IPS DF 6.9 (cell line): ENCODE data around the gene PHC1.
"Not testable (repeated sequence)": the region's sequence is repeated elsewhere in the genome, so short reads cannot be mapped to it uniquely, and the experiment has no call there.

Source experiments
- DNase-seq: peaks from one replicate; pipeline ENCODE4 v3.0.0-alpha.2; 2013; ENCODE audit warnings: low read depth, low spot score
- H3K27ac ChIP-seq: one replicate; pipeline ENCODE4 v1.5.1; 2013; ENCODE audit warnings: low read length, control low read depth
- H3K27me3 ChIP-seq: 2 replicates; pipeline ENCODE4 v1.6.1; 2013; ENCODE audit warnings: mild to moderate bottlenecking, low read length; ENCODE audit not compliant: control insufficient read depth, insufficient read depth
- H3K36me3 ChIP-seq: 2 replicates; pipeline ENCODE4 v1.6.1; 2013; ENCODE audit warnings: low read length; ENCODE audit not compliant: control insufficient read depth, insufficient read depth
- H3K4me1 ChIP-seq: 2 replicates; pipeline ENCODE4 v1.6.1; 2013; ENCODE audit warnings: low read length; ENCODE audit not compliant: control insufficient read depth, insufficient read depth
- H3K4me3 ChIP-seq: 2 replicates; pipeline ENCODE4 v1.5.1; 2013; ENCODE audit warnings: mild to moderate bottlenecking, low read length
- H3K9me3 ChIP-seq: 2 replicates; pipeline ENCODE4 v1.6.1; 2013; ENCODE audit warnings: low read length, inconsistent platforms; ENCODE audit not compliant: control insufficient read depth, insufficient read depth
- WGBS: extraction: QIAGEN DNeasy Blood & Tissue Kit; methylation state at CpG from one replicate; pipeline ENCODE4 v1.1.7; 2013; ENCODE audit warnings: mixed read lengths, missing lambda C conversion rate; ENCODE audit not compliant: insufficient read length, insufficient coverage; 5-methylcytosine and 5-hydroxymethylcytosine counted together

PHC1 gene

DNA sequence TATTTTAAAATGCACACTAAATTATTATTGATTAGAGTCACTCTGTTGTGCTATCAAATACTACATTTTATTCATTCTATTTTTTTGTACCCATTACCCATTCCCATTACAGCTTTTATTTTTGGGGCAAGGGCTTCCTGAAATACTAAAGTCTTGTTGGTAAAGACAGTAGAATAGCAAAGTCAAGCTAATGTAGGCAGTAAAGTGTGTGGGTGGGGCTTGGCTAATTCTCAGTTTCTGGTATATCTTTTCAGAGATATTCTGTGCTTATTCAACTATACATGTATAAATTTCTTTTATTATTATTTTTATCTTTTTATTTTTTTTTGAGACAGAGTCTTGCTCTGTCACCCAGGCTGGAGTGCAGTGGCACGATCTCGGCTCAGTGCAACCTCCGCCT, 22.3 kb upstream of the PHC1 start:
- Histone ChIP-seq H3K4me1 (no peaks in the 10 kb centered on the region), H3K9me3 (no peaks in the 10 kb centered on the region), H3K36me3 (no peaks in the 10 kb centered on the region), H3K4me3 (no peak overlapping the region), H3K27ac (no peak overlapping the region), H3K27me3 (no peaks in the 10 kb centered on the region)
- no CpG with 5 or more reads among the region's 3 CpGs for WGBS
- DNase-seq = no peak

DNA sequence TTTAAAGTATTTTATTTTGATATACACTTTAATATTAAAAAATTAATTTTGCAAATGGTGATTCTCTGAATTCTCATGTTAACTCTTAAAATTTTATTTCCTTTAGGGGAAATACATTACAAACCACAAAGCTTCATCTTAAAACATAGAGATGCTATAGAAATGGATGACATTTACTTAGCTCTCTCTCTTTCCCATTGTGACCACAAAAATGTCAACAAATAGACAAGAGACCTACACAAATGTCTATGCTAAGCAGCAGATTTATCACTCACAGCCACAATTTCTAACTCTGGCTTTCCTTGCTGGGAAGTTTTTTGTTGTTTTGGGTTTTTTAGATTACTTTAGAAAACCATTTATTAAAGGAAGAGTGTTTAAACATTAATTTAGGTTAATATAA, 19.9 kb upstream of the PHC1 start:
- no peaks in the 10 kb centered on the region for H3K27me3 ChIP-seq
- no peak for DNase-seq
- H3K9me3 ChIP-seq = no peaks in the 10 kb centered on the region; the same call in 1 of the 2 replicates
- no peaks in the 10 kb centered on the region for H3K36me3 ChIP-seq
- H3K4me1 ChIP-seq = no peaks in the 10 kb centered on the region
- no peak overlapping the region for H3K4me3 ChIP-seq
- no peak overlapping the region for H3K27ac ChIP-seq

DNA sequence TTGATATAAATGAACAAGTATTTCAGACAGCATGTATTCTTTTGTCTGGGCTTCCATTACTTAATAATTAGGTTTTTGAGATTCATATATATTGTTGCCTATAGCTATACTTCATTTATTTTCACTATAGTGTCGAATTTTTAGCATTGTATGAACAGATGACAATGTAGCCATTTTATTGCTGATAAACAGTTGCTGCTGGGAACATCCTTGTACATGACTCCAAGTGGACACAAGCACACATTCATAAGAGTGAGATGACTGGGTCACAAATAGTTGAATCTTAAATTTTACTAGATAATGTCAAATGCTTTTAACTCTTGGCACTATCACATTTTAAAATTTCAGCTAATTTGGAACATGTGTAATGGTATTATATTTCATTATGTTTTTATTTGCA, 19.3 kb upstream of the PHC1 start:
- Histone ChIP-seq H3K4me3 (no peak overlapping the region), H3K36me3 (no peaks in the 10 kb centered on the region), H3K4me1 (no peaks in the 10 kb centered on the region), H3K9me3 (no peaks in the 10 kb centered on the region; the same call in 1 of the 2 replicates), H3K27ac (no peak overlapping the region), H3K27me3 (no peaks in the 10 kb centered on the region)
- no peak for DNase-seq
- no CpG with 5 or more reads among the region's 1 CpG for WGBS

DNA sequence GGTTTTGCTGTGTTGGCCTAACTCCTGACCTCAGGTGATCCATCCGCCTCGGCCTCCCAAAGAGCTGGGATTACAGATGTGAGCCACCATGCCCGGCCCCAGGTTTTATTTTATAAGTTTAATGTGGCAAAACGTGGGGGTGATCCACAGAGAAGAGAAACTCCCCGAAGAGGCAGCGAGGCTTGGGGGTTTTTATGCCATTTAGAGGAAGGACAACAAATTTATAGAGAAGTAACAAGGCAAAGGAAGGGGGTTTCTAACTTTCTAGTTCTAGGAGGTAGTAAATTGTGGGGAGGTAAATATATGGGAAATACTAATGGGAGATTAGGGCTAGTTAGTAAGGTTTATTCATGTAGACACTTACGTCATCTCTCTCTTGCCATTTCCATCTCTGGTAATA, 17.2 kb upstream of the PHC1 start:
- no peak for DNase-seq
- H3K9me3 ChIP-seq = no peaks in the 10 kb centered on the region; the same call in 1 of the 2 replicates
- no CpG with 5 or more reads among the region's 7 CpGs for WGBS
- no peak overlapping the region for H3K27ac ChIP-seq
- no peaks in the 10 kb centered on the region for H3K27me3 ChIP-seq
- H3K4me1 ChIP-seq = no peaks in the 10 kb centered on the region
- no peak overlapping the region for H3K4me3 ChIP-seq
- H3K36me3 ChIP-seq = no peaks in the 10 kb centered on the region

DNA sequence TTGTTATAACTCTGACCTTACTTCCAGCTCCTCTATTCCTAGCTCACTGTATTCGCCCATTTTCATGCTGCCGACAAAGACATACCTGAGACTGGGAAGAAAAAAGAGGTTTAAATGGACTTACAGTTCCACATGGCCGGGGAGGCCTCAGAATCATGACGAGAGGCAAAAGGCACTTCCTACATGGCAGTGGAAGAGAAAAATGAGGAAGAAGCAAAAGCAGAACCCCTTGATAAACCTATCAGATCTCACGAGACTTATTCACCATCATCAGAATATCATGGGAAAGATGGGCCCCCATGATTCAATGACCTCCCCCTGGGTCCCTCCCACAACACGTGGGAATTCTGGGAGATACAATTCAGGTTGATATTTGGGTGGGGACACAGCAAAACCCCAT, 14.5 kb upstream of the PHC1 start:
- Histone ChIP-seq H3K9me3 (no peaks in the 10 kb centered on the region; the same call in 1 of the 2 replicates), H3K4me3 (no peak overlapping the region), H3K36me3 (no peaks in the 10 kb centered on the region), H3K4me1 (no peaks in the 10 kb centered on the region), H3K27me3 (no peaks in the 10 kb centered on the region), H3K27ac (no peak overlapping the region)
- no peak for DNase-seq
- whole genome bisulfite sequencing = no CpG with 5 or more reads among the region's 6 CpGs

DNA sequence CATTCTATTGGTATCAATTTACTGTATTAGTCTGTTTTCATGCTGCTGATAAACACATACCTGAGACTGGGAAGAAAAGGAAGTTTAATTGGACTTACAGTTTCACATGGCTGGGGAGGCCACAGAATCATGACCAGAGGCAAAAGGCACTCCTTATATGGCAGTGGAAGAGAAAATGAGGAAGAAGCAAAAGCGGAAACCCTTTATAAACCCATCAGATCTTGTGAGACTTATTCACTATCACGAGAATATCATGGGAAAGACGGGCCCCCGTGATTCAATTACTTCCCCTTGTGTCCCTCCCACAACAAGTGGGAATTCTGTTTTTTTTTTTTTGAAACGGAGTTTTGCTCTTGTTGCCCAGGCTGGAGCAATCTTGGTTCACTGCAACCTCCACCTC, 11.6 kb upstream of the PHC1 start:
- WGBS = no CpG with 5 or more reads among the region's 5 CpGs
- H3K27me3 ChIP-seq, H3K4me3 ChIP-seq, H3K36me3 ChIP-seq, H3K9me3 ChIP-seq, H3K27ac ChIP-seq, DNase-seq, H3K4me1 ChIP-seq: not testable (repeated sequence)

DNA sequence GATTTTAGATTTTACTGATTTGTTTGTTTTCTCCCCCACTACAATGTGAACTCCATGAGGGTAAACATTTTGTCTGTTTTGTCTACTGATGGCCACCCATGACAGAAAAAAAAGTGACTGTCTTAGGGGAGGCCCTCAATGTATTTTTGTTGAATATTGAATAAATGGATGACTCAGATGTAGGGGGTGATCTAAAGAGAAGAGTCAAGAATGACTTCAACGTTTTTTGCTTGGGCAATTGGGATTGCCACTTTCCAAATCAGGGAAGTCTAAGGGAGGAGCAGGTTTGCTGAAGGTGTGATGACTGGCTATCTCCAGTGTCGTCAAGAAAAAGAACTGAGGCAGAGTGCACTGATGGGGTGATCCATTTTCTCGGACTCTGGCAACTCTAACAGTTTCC, 10.7 kb upstream of the PHC1 start:
- Histone ChIP-seq H3K4me3 (no peak overlapping the region), H3K36me3 (no peaks in the 10 kb centered on the region), H3K9me3 (no peaks in the 10 kb centered on the region), H3K27ac (no peak overlapping the region), H3K4me1 (peaks cover 2% of the 10 kb centered on the region), H3K27me3 (no peaks in the 10 kb centered on the region)
- DNase-seq = no peak
- no CpG with 5 or more reads among the region's 3 CpGs for WGBS

DNA sequence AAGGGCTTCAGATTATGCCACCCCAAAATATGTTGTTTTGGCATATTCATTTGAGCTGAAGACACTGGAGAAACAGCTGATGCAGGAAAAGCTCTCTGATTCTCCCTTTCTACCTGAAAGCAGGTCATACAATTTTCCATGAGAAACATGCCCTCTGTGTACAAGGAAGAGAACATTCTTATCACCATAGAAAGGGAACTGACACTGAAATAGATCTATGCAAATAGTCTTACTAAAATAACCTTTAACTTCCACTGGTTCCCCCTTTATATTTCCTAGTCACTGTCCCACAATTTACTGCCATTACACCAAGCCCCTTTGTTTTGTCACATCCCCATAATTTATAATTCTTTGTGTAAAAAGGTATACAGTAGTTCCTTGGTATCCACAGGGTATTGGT, 9.6 kb upstream of the PHC1 start:
- DNase-seq = no peak
- Histone ChIP-seq H3K4me3 (no peak overlapping the region), H3K9me3 (no peaks in the 10 kb centered on the region), H3K36me3 (no peaks in the 10 kb centered on the region), H3K27ac (no peak overlapping the region), H3K27me3 (no peaks in the 10 kb centered on the region), H3K4me1 (peaks cover 3% of the 10 kb centered on the region)

DNA sequence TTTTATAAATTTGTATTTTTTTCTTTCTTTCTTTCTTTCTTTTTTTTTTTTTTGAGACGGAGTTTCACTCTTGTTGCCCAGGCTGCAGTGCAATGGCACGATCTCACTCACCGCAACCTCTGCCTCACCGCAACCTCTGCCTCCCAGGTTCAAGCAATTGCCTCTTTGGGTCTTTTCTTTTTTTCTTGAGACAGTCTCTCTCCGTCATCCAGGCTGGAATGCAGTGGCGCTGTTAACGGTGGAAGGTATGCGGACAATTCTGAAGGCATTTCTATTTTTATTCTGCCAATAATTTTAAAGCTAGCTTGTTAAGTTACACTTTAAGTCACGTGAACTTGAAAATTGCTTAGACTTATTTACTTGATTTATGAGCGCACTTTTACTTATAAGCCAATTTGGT, 8.8 kb upstream of the PHC1 start:
- H3K27me3 ChIP-seq = no peaks in the 10 kb centered on the region
- H3K4me1 ChIP-seq = peaks cover 5% of the 10 kb centered on the region
- no peak overlapping the region for H3K4me3 ChIP-seq
- no CpG with 5 or more reads among the region's 10 CpGs for WGBS
- H3K27ac ChIP-seq = no peak overlapping the region
- no peaks in the 10 kb centered on the region for H3K36me3 ChIP-seq
- no peak for DNase-seq
- no peaks in the 10 kb centered on the region for H3K9me3 ChIP-seq

DNA sequence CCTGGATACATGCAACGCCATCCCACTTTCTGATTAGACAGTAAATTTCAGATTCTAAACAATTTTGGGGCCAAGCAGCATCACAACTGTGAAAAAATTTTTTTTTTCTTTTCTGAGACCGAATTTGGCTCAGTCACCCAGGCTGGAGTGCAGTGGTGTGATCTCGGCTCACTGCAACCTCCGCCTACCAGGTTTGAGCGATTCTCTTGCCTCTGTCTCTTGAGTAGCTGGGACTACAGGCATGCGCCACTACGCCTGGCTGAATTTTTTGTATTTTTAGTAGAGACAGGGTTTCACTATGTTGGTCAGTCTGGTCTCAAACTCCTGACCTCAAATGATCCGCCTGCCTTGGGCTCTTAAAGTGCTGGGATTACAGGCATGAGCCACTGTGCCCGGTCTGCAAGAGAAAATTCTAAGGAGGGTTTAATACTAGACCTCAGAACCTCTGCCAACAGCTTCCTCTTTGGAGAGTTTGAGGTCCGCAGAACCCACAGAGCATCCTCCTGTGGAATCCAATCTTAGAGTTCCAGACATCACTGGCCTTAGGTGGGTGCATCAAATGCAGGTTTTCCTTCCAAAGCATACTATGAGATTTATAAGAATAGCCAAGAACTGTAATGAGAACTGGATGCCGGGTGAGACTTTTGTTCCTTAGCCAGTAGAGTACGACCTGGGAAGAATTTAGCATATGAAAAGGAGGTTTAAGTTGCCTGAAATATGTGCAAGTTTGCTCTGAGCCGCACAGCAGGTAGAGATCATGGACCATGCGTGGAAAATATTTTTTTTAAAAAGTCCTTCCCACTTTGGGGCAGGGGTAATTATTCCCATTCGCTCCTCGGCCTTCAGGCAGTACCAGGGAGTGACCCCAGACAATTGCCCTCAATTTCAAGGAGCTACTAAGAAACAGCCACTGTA, 7.8 kb upstream of the PHC1 start:
- Histone ChIP-seq H3K27me3 (no peaks in the 10 kb centered on the region), H3K4me1 (peaks cover 6% of the 10 kb centered on the region), H3K9me3 (no peaks in the 10 kb centered on the region), H3K36me3 (no peaks in the 10 kb centered on the region), H3K4me3 (no peak overlapping the region), H3K27ac (peak overlapping the region; percentile 69)
- DNase-seq = no peak
- no CpG with 5 or more reads among the region's 16 CpGs for WGBS

DNA sequence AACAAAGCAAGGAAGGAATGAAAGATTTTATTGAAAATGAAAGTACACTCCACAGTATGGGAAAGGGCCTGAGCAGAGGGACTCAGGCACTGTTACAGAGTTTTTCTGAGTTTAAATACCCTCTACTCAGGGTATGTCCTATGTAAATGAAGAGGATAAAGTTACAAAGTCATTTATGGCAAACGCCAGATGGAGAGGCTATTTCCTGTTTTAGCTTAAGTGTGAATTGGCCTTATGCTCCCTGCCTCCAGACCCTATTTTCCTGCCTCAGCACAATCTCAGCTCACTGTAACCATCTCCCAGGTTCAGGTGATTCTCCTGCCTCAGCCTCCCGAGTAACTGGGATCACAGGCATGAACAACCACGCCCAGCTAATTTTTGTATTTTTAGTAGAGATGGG, 6.8 kb upstream of the PHC1 start:
- Histone ChIP-seq H3K27me3 (no peaks in the 10 kb centered on the region), H3K27ac (peak overlapping the region; percentile 69), H3K4me3 (no peak overlapping the region), H3K4me1 (peaks cover 6% of the 10 kb centered on the region), H3K9me3 (no peaks in the 10 kb centered on the region), H3K36me3 (no peaks in the 10 kb centered on the region)
- no peak for DNase-seq
- no CpG with 5 or more reads among the region's 3 CpGs for WGBS
